HG02571 (cell line): ENCODE results near the gene UBE2C.

Experiments used
- ATAC-seq: cut with Tn5 transposase; IDR thresholded peaks from one replicate; pipeline ENCODE4 v1.9.1; 2021; ENCODE audit warnings: mild to moderate bottlenecking, moderate library complexity; ENCODE audit not compliant: unreplicated experiment

UBE2C gene

GRCh38 chr20:45857114-45857881, 44.9 kb downstream of the UBE2C start, which contains the start of the genes ACOT8 and ZSWIM3:
TSS of gene ACOT8 (minus strand) at chr20:45857392. CDS start at chr20:45857315, 77 bp downstream.
TSS of gene ZSWIM3 (plus strand) at chr20:45857614. CDS start at chr20:45857826, 212 bp downstream.
- peak; percentile 95 for ATAC-seq

DNA sequence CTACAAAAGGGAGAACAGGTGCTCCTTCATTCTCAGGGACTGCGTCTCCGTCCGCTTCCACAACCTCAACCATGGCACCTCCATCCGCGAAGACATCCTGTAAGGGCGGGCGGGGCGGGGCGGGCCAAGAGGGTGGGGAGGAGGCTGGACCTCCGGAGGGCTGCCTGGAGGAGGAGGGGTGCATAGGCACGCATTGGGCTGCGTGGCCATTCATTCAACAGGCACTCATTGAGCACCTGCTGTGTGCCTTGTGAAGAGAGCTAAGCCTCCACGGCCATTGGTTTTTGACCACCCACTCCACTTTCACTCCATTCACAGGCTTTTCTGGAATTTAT, 45.4 kb downstream of the UBE2C start:
- ATAC-seq = no peak

GRCh38 chr20:45859916-45860315, 47.5 kb downstream of the UBE2C start:
- ATAC-seq = no peak

DNA sequence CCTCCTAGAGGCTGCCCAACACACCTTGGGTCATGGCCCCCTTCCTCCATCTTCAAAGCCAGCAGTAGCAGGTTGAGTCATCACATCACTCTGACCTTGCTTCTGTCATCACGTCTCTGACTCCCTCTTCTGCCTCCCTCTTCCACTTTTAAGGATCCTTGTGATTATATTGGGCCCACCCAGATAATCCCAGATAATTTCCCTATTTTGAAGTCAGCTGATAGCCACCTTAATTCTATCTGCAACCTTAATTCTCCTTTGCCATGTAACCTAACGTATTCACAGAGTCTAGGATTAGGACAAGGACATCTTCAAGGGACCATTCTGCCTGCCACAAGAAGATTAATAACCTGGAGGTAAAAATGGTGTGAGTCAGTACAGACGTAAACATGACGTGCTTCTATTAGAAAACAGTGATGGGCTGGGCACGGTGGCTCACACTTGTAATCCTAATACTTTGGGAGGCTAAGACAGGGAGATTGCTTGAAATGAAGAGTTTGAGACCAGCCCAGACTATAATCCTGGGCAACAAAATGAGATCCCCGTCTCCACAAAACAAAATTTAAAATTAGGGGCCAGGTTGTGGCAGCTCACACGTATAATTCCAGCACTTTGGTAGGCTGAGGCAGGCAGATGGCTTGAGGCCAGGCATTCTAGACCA, 48.2 kb downstream of the UBE2C start:
- no peak for ATAC-seq

- no peak for ATAC-seq
Observed at GRCh38 chr20:45861221-45862075, 49.0 kb downstream of the UBE2C start.

GRCh38 chr20:45863543-45864470, 51.4 kb downstream of the UBE2C start:
- ATAC-seq = no peak

DNA sequence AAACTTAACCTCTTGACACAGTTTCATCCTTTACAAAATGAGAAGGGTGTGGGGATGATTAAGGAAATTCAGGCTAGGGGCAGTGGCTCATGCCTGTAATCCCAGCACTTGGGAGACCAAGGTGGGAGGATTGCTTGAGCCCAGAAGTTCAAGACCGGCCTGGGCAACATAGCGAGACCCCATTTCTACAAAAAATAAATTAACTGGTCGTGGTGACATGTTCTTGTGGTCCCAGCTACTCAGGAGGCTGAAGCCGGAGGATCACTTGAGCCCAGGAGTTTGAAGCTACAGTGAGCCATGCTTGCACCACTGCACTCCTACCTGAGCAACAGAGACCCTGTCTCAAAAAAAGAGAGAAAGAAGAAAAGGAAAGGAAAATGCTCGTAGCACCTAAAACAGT, 54.0 kb downstream of the UBE2C start:
- ATAC-seq = no peak
